Panc1 (cell line): ENCODE results near the gene CACNA1I. TPM values are rescaled to one million over a fixed set of nuclear protein-coding genes. Genes with fewer than 3 reads are reported as not detected.

ENCODE experiments used
- ATAC-seq: fragments of 200-7000 bp; cut with Tn5 transposase; 2 replicates; pipeline ENCODE4 v1.9.1; 2020; ENCODE audit warnings: mild to moderate bottlenecking, moderate library complexity
- BruUV-seq: library from RNA; stranded (reverse); fragments of 400-500 nt; replicated peaks from 2 replicates; lab custom pipeline; 2021; lab: Mats Ljungman, UMichigan
- CTCF ChIA-PET: fragments of 300-600 bp; sonication (Branson Sonifier 250); formaldehyde crosslinking; loops from one replicate; lab custom pipeline; 2022; ENCODE audit warnings: antibody characterized with exemption; lab: Charles Lee
- POLR2A ChIA-PET: fragments of 300-600 bp; sonication (Branson Sonifier 250); formaldehyde crosslinking; loops from one replicate; lab custom pipeline; 2022; ENCODE audit warnings: antibody characterized with exemption; lab: Charles Lee
- DNase-seq: peaks from one replicate; pipeline ENCODE4 v3.0.0-alpha.2; 2010; ENCODE audit warnings: low read depth, low spot score
- H3K27ac ChIP-seq: 2 replicates; pipeline ENCODE4 v1.5.1; 2011; ENCODE audit warnings: mild to moderate bottlenecking, low read length, inconsistent platforms
- H3K27me3 ChIP-seq: fragments of 200-500 bp; sonication (Bioruptor generic); 2 replicates; pipeline ENCODE4 v1.6.0; 2014; ENCODE audit warnings: low read length, inconsistent platforms; ENCODE audit not compliant: control insufficient read depth, insufficient read depth
- H3K36me3 ChIP-seq: fragments of 200-500 bp; sonication (Bioruptor generic); 2 replicates; pipeline ENCODE4 v1.5.1; 2014; ENCODE audit warnings: inconsistent platforms, mild to moderate bottlenecking, low read length, moderate library complexity; ENCODE audit not compliant: control insufficient read depth, insufficient read depth
- H3K4me1 ChIP-seq: 2 replicates; pipeline ENCODE4 v1.5.1; 2011; ENCODE audit warnings: inconsistent platforms, mild to moderate bottlenecking, low read length, moderate library complexity; ENCODE audit not compliant: control insufficient read depth, insufficient read depth
- H3K4me3 ChIP-seq, 2 experiments: 2 replicates each; pipeline ENCODE4 v1.5.1; 2011 to 2012; ENCODE audit warnings: low read depth in 2 of 2, low read length in 2 of 2, mild to moderate bottlenecking in 2 of 2, inconsistent platforms in 1 of 2, moderate library complexity in 1 of 2
- H3K9me3 ChIP-seq: fragments of 200-500 bp; sonication (Bioruptor generic); 2 replicates; pipeline ENCODE4 v1.5.1; 2014; ENCODE audit warnings: low read depth, mild to moderate bottlenecking, inconsistent platforms, low read length, moderate library complexity; ENCODE audit not compliant: control insufficient read depth, insufficient read depth
- POLR2AphosphoS5 ChIP-seq: IDR thresholded peaks from 2 replicates; pipeline ENCODE4 v1.6.1; 2012; ENCODE audit warnings: mild to moderate bottlenecking, low read depth, low read length, moderate library complexity
- SIN3A ChIP-seq: IDR thresholded peaks from 2 replicates; pipeline ENCODE4 v1.6.1; 2012; ENCODE audit warnings: low read depth, mild to moderate bottlenecking, low read length, moderate library complexity, borderline replicate concordance; ENCODE audit not compliant: insufficient read depth
- TCF7L2 ChIP-seq: IDR thresholded peaks from 2 replicates; pipeline ENCODE4 v1.6.1; 2011; ENCODE audit warnings: mild to moderate bottlenecking, low read depth, low read length, inconsistent platforms
- in situ Hi-C: cut with HindIII; loops from 2 replicates; pipeline ENCODE4 v1.10.0; 2016; ENCODE audit warnings: low sequenced_read_pairs, low pct_unique_long_range_greater_than_20kb
- intact Hi-C: fragments of 100-400 bp; cut with micrococcal nuclease; formaldehyde crosslinking; loops from one replicate; pipeline ENCODE4 v1.10.0; 2022; ENCODE audit not compliant: unreplicated experiment
- total RNA-seq: library from RNA; stranded (reverse); gene quantifications from one replicate; pipeline ENCODE4 v1.2.1, GENCODE V29; 2021; ENCODE audit not compliant: unreplicated experiment
- TF ChIP-seq, protein P1 (sequence below), 2 experiments: IDR thresholded peaks; 2 replicates each; pipeline ENCODE4 v1.6.1; 2011 to 2012; ENCODE audit warnings: low read depth in 2 of 2, control low read depth in 1 of 2, low read length in 1 of 2, mild to moderate bottlenecking in 1 of 2, moderate library complexity in 1 of 2; ENCODE audit not compliant: insufficient read depth in 1 of 2
- TF ChIP-seq, protein P2 (sequence below): fragments of 450-650 bp; IDR thresholded peaks from 2 replicates; pipeline ENCODE4 v1.5.1; 2017; ENCODE audit warnings: mild to moderate bottlenecking

CACNA1I gene
- total RNA-seq, 1 experiment from 2014 or later: 0.23 TPM

DNA sequence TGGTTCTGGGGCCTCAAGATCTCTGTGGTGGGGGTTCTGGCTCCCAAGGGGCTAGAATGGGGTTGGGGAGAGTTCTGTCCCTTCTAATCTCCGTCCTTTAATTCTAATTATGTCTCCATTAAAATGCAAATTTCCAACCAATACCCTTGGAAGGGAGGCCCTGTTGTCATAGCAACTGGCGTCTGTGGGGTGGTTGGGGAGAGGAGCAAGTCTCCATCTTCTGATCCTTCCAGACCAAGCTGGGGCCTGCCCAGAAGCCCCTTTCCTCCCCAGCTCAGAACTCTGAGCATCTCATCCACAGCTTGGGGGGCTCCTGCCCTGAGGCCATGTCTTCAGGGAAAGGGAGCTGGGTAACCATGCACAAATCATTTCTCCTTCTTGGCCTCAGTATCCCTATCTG is 32.6 kb upstream of the CACNA1I start:
- in situ Hi-C loops: no loop called here
- intact Hi-C loops: loop anchor here (5.0 kb wide), 1 partner anchor 499 kb away; no protein-coding TSS in a partner anchor
- no TSS peak for BruUV-seq
- ChIA-PET POLR2A (no interaction called here), CTCF (no interaction called here)
- ATAC-seq (no peak), DNase-seq (no peak)
- Histone ChIP-seq H3K36me3 (no peaks in the 10 kb centered on the region), H3K4me1 (peaks cover 9% of the 10 kb centered on the region), H3K27ac (no peak overlapping the region), H3K9me3 (no peaks in the 10 kb centered on the region), H3K27me3 (no peaks in the 10 kb centered on the region), H3K4me3 (no peak overlapping the region)
- TF ChIP-seq POLR2AphosphoS5: no peak
- TF ChIP-seq, protein P1, sequence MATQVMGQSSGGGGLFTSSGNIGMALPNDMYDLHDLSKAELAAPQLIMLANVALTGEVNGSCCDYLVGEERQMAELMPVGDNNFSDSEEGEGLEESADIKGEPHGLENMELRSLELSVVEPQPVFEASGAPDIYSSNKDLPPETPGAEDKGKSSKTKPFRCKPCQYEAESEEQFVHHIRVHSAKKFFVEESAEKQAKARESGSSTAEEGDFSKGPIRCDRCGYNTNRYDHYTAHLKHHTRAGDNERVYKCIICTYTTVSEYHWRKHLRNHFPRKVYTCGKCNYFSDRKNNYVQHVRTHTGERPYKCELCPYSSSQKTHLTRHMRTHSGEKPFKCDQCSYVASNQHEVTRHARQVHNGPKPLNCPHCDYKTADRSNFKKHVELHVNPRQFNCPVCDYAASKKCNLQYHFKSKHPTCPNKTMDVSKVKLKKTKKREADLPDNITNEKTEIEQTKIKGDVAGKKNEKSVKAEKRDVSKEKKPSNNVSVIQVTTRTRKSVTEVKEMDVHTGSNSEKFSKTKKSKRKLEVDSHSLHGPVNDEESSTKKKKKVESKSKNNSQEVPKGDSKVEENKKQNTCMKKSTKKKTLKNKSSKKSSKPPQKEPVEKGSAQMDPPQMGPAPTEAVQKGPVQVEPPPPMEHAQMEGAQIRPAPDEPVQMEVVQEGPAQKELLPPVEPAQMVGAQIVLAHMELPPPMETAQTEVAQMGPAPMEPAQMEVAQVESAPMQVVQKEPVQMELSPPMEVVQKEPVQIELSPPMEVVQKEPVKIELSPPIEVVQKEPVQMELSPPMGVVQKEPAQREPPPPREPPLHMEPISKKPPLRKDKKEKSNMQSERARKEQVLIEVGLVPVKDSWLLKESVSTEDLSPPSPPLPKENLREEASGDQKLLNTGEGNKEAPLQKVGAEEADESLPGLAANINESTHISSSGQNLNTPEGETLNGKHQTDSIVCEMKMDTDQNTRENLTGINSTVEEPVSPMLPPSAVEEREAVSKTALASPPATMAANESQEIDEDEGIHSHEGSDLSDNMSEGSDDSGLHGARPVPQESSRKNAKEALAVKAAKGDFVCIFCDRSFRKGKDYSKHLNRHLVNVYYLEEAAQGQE (IDR thresholded peaks at IDR 0.05; ENCODE audit: insufficient read depth in 1 of 2, low read depth in 2 of 2, low read length in 1 of 2): no peak
- TF ChIP-seq, protein P2, sequence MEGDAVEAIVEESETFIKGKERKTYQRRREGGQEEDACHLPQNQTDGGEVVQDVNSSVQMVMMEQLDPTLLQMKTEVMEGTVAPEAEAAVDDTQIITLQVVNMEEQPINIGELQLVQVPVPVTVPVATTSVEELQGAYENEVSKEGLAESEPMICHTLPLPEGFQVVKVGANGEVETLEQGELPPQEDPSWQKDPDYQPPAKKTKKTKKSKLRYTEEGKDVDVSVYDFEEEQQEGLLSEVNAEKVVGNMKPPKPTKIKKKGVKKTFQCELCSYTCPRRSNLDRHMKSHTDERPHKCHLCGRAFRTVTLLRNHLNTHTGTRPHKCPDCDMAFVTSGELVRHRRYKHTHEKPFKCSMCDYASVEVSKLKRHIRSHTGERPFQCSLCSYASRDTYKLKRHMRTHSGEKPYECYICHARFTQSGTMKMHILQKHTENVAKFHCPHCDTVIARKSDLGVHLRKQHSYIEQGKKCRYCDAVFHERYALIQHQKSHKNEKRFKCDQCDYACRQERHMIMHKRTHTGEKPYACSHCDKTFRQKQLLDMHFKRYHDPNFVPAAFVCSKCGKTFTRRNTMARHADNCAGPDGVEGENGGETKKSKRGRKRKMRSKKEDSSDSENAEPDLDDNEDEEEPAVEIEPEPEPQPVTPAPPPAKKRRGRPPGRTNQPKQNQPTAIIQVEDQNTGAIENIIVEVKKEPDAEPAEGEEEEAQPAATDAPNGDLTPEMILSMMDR: no peak
- TF ChIP-seq TCF7L2: no peak
- no peak for TF ChIP-seq SIN3A

DNA sequence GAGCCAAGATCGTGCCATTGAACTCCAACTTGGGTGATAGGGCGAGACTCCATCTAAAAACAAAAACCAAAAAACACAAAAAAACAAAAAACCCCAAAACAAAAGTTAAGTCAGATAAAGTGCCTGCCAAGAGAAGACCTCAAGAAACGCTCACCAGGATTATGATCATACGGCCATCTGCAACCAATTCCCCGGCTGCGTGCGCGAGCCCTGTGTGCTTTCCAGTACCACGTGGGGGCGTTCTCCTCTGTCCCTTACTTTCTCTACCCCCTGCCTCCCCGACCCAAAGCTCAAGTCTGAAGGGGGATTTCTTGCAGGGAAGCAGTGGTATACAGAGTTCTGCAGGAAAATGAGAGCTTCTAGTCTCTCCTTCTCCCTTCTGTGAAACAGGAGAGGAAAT is 27.5 kb upstream of the CACNA1I start:
- Histone ChIP-seq H3K36me3 (no peaks in the 10 kb centered on the region), H3K27ac (no peak overlapping the region), H3K4me3 (no peak overlapping the region), H3K4me1 (no peaks in the 10 kb centered on the region), H3K27me3 (peaks cover 5% of the 10 kb centered on the region; the same call in 1 of the 2 replicates), H3K9me3 (no peaks in the 10 kb centered on the region)
- in situ Hi-C loops (no loop called here), intact Hi-C loops (loop anchor here (5.0 kb wide), 1 partner anchor 479 kb away; no protein-coding TSS in a partner anchor)
- no peak for ATAC-seq
- CTCF ChIA-PET: interaction anchor here (0.8 kb wide), 1 partner anchor 482 kb away, joined by 5 read pairs; no protein-coding TSS in a partner anchor
- no peak for DNase-seq
- no TSS peak for BruUV-seq
- TF ChIP-seq POLR2AphosphoS5 (no peak), SIN3A (no peak), TCF7L2 (no peak)
- TF ChIP-seq, protein P2: no peak; the same call in 1 of the 2 replicates
- TF ChIP-seq, protein P1 (IDR thresholded peaks at IDR 0.05; ENCODE audit: insufficient read depth in 1 of 2, low read depth in 2 of 2, low read length in 1 of 2): no peak
- POLR2A ChIA-PET: no interaction called here
